Dermis blood vessel endothelial cell (primary cell): ENCODE results near the gene DAPK3. TPM values are rescaled to one million over a fixed set of nuclear protein-coding genes. Genes with fewer than 3 reads are reported as not detected.
"Not testable (repeated sequence)": the region's sequence is repeated elsewhere in the genome, so short reads cannot be mapped to it uniquely, and the experiment has no call there.

Experiments used
- DNase-seq: peaks from one replicate; pipeline ENCODE4 v3.0.0; 2010
- total RNA-seq: library from RNA; depleted of rRNA; stranded (reverse); fragments of >200 nt; gene quantifications from 2 replicates; pipeline ENCODE4 v1.2.3, GENCODE V29; 2014

DAPK3 gene
- total RNA-seq, 1 donor from 2014 or later = 203 TPM

- peak; percentile 6 for DNase-seq
Observed at GRCh38 chr19:3977242-3978143, 6.6 kb upstream of the DAPK3 start.

GRCh38 chr19:3976495-3977241 lies 5.8 kb upstream of the DAPK3 start:
- peak; percentile 7 for DNase-seq

GRCh38 chr19:3975637-3976087 lies 4.8 kb upstream of the DAPK3 start:
- DNase-seq = peak; percentile 5

DNA sequence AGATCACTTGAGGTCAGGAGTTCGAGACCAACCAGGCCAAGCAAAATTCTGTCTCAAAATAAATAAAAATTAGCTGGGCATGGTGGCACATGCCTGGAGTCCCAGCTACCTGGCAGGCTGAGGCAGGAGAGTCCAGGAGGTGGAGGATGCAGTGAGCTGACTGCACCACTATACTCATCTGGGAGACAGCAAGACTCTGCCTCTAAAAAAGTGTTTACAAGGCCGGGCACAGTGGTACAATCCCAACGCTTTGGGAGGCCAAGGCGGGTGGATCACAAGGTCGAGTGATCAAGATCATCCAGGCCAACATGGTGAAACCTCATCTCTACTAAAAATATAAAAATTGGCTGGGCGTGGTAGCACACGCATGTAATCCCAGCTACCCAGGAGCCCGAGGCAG lies 4.2 kb upstream of the DAPK3 start:
- DNase-seq = peak; percentile 3

DNA sequence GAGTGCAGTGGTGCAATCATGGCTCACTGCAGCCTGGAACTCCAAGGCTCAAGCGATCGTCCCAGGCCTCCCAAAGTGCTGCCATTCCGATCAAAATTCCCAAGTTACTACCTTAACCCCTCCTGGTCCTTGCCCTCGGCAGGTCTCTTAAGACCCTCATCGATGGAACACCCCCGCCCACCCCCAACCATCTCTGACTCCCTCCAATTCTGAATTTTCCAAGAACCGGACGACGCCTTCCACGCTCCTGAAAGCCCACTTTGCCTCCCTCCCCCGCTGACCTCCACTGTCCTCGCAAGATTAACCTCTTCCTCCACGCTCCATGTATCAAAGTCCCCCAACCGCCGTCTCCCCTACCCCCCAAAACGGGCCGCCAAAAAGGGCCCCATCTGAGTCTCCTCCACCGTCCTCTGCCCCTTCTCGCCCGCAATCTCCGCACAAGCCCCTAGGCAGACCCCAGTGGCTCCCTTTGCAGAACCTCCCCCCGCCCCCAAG lies 539 bp downstream of the DAPK3 start:
- DNase-seq = no peak

- DNase-seq = peak; percentile 87
Observed at GRCh38 chr19:3969435-3970312, 1.2 kb downstream of the DAPK3 start.

- peak; percentile 100 for DNase-seq
Observed at GRCh38 chr19:3968556-3969434, 2.1 kb downstream of the DAPK3 start.

- not testable (repeated sequence) for DNase-seq
Observed at GRCh38 chr19:3967983-3968382, 2.9 kb downstream of the DAPK3 start.

DNA sequence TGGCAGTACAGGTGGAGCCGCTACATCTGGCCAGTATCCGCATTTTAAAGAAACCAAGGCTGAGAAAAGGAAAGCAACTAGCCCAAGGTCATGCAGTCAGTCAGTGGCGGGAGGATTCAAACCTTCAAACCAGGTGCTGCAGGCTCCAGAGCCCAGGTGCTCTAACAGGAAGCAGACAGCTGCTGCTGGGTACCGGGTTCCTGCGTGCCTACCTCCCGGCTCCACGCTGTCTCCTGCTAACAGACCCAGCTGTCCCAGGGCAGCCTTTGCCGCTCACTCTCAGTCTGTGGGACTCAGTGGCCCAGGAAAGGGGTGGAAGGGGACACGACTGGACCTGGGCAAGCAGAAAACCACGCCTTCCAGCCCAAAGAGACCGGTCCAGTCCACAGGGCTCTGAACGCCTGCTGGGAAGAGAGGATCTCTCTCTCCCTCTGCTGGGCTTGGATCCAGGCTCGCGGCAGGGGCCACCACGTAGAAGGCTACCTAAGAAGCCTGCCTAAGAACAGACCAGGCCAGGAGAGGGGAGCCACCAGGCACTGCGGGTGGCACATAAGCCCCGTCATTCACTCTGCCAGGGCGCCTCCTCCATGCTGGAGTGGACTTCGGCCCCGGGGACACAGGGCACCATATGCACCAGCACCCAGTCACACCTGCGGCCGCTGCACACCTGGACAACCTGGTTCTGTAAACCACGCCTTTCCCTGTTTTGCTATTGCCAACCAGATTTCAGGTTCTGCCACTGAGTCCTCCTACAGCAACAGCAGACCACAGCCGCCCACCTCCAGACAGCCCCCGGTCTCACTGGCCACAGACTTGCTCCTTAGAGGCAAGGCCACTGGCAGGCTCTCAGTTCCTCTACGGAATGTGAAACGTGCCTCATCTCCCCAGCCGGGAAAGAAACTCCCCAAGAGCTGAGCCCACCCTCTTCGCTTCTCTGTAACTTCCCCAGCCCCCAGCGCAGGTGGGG lies 4.6 kb downstream of the DAPK3 start:
- no peak for DNase-seq

GRCh38 chr19:3964256-3965194 lies 6.4 kb downstream of the DAPK3 start:
- no peak for DNase-seq

DNA sequence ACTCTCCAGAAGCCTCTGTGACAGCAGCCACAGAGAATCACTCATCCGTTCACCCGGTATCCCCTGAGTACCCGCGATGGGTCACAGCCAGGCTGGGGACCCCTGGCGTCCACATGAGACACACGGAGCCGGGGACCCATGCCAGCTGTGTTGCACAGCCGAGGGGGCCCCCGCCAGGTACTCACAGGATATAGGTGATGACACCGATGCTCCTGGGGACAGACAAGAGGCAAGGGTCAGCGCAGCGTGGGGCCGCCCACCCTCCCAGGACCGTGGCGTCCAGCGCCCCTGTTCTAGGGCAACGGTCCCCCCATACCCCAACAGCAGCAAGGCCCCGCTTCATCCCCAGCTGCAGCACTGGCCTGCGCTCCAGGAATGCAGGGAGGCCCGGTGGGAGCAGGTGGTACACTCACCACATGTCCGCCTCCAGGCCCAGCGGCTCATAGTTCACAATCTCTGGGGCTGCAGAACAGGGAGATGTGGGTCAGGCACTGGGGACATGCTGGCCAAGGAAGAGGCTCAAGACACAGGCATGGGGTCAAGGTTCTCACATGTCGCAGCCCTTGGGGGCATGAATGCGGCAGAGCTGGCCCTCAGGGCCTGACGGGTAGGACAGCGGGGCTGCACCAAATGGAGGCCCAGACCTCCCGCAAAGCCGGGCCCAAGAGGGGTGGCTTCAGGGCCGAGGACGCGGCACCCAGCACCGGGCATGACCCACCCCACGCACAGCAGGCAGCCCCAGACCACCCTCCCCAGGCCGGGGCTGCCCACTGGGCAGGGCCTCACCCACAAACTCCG lies 7.2 kb downstream of the DAPK3 start:
- DNase-seq = no peak

- DNase-seq = no peak
Observed at GRCh38 chr19:3961007-3961406, 9.9 kb downstream of the DAPK3 start.

DNA sequence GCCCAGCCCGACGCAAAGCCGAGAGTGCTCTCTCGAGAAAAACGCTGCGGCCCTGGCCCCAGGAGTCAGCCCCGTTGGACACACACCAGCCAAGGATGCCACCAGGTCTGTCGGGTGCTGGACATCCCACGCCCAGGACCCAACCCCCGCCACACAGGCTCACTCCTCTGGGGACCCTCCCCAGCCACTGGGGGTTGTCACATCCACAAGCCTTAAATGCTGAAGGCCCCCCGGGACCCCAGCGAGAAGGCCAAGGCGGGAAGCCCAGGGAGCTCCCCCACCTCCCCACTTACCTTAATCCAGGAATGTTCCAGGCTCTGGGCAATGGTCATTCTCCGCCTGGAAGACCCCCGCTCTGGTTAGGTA lies 11.2 kb downstream of the DAPK3 start:
- DNase-seq = no peak

DNA sequence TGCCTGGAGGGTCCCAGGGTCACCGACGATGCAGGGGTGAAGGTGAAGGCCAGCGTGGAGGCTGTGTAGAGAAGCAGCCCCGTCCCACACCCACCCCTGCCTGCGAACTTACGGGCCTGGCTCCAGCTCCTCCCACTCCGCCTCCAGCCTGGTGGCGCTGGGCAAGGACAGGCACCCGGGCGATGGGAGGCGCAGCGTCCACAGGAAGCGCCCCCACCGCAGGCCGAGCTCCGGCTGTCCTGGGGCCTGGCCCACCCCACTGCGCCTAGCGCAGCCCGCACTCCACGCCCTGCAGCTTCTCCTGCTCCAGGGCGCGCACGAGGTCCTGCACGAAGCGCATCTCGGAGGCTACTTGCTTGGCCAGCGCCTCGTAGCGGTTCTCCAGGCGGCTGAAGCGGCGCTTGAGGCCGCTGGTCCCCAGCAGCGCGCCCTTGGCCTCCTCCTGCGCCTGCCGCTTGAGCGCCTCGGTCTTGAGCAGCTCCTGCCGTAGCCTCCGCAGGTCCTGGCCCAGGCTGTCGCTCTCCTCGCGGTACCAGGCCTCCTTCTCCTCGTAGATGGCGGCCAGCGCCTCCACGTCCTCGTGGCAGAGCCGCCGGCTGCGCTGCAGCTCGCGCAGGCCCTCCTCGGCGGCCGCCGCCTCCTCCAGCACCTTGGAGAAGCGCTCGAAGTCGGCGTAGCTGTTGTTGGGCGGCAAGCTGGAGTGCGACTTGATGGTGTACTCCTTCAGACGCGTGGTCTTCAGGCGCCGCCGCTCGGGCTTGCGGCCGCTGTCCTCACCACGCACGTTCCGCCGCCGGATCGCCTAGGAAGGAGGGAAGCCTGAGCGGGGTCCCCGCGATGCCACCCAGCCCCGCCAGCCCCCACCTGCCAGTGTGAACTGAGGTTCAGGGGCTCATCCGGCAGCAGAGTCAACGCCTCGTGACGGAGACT lies 11.8 kb downstream of the DAPK3 start:
- DNase-seq = no peak

- DNase-seq = no peak
Observed at GRCh38 chr19:3955688-3956087, 15.2 kb downstream of the DAPK3 start.

DNA sequence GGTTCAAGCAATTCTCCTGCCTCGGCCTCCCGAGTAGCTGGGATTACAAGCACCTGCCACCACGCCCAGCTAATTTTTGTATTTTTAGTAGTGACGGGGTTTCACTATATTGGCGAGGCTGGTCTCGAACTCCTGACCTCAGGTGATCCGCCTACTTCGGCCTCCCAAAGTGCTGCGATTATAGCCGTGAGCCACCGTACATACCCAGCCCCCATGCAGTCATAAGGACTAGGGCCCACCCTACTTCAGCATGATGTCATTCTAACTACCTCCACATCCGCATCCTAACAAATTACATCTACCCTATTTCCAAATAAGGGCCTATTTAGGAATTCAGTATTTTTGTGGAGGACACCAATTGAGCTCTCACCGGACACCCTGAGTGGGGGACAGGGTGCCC lies 15.6 kb downstream of the DAPK3 start:
- not testable (repeated sequence) for DNase-seq

- no peak for DNase-seq
Observed at GRCh38 chr19:3954107-3954506, 16.8 kb downstream of the DAPK3 start.
